ENCODE results near the gene EP400. TPM values are rescaled to one million over a fixed set of nuclear protein-coding genes. Genes with fewer than 3 reads are reported as not detected.

EP400 gene
- total RNA-seq, 1 donor from 2014 or later: 6.7 TPM

GRCh38 chr12:132117558-132117875 is 167.8 kb downstream of the EP400 start:
- no peak for DNase-seq (ENCODE audit: low read depth in 2 of 2)

GRCh38 chr12:132118876-132119275 is 169.1 kb downstream of the EP400 start:
- DNase-seq (ENCODE audit: low read depth in 2 of 2): no peak

- no peak for DNase-seq (ENCODE audit: low read depth in 2 of 2)
These were observed 171.5 kb downstream of the EP400 start for GRCh38 chr12:132121283-132121682.

GRCh38 chr12:132123970-132124765 is 174.4 kb downstream of the EP400 start:
- no peak for DNase-seq (ENCODE audit: low read depth in 2 of 2)

- no peak for DNase-seq (ENCODE audit: low read depth in 2 of 2)
These were observed 175.2 kb downstream of the EP400 start for GRCh38 chr12:132124766-132125425.

GRCh38 chr12:132125736-132126135 is 176.0 kb downstream of the EP400 start:
- no peak for DNase-seq (ENCODE audit: low read depth in 2 of 2)

- DNase-seq (ENCODE audit: low read depth in 2 of 2): no peak
These were observed 177.3 kb downstream of the EP400 start for GRCh38 chr12:132127041-132127440.

GRCh38 chr12:132129007-132129406 is 179.3 kb downstream of the EP400 start:
- DNase-seq (ENCODE audit: low read depth in 2 of 2): no peak

GRCh38 chr12:132130690-132131089 is 180.9 kb downstream of the EP400 start:
- no peak for DNase-seq (ENCODE audit: low read depth in 2 of 2)

Other genes with a start within 250 kb of the EP400 start
- 11.1 and 15.9 TPM in 2 replicates for gene SFSWAP, start 238.9 kb upstream of the EP400 start, total RNA-seq
- 5.0 and 9.9 TPM in 2 replicates for gene MMP17, start 121.5 kb upstream of the EP400 start, total RNA-seq
- 4.8 and 6.9 TPM in 2 replicates for gene ULK1, start 55.3 kb upstream of the EP400 start, total RNA-seq
- gene PUS1, start 20.7 kb upstream of the EP400 start, total RNA-seq: 5.0 and 7.5 TPM in 2 replicates
- gene DDX51, start 194.4 kb downstream of the EP400 start, total RNA-seq: 3.7 and 5.8 TPM in 2 replicates
- 9.9 and 10.2 TPM in 2 replicates for gene NOC4L, start 194.5 kb downstream of the EP400 start, total RNA-seq

Data from lung microvascular endothelial cell (primary cell).